NCI-H345 (cell line): Measurements from ENCODE around the gene HSPA12A.
"Not testable (repeated sequence)": the region's sequence is repeated elsewhere in the genome, so short reads cannot be mapped to it uniquely, and the experiment has no call there.

Source experiments
- DNase-seq: peaks from one replicate; lab custom pipeline; 2025; lab: John Stamatoyannopoulos, UW

HSPA12A gene

GRCh38 chr10:116715341-116715740, 27.0 kb downstream of the HSPA12A start:
- no peak for DNase-seq

- DNase-seq, result no peak
Measured at GRCh38 chr10:116713846-116714245, 28.5 kb downstream of the HSPA12A start.

- DNase-seq, result no peak
Measured at GRCh38 chr10:116712989-116713543, 29.3 kb downstream of the HSPA12A start.

GRCh38 chr10:116712519-116712918, 29.8 kb downstream of the HSPA12A start:
- DNase-seq, result no peak

GRCh38 chr10:116711803-116712202, 30.6 kb downstream of the HSPA12A start:
- not testable (repeated sequence) for DNase-seq

GRCh38 chr10:116710076-116710475, 32.3 kb downstream of the HSPA12A start:
- DNase-seq, result no peak

- no peak for DNase-seq
Measured at GRCh38 chr10:116708877-116709276, 33.5 kb downstream of the HSPA12A start.

GRCh38 chr10:116708391-116708821, 34.0 kb downstream of the HSPA12A start:
- DNase-seq, result no peak

- DNase-seq, result no peak
Measured at GRCh38 chr10:116707981-116708380, 34.4 kb downstream of the HSPA12A start.

- no peak for DNase-seq
Measured at GRCh38 chr10:116706281-116706680, 36.1 kb downstream of the HSPA12A start.

- DNase-seq, result no peak
Measured at GRCh38 chr10:116705498-116705897, 36.9 kb downstream of the HSPA12A start.

- peak; percentile 42 for DNase-seq
Measured at GRCh38 chr10:116704926-116705325, 37.4 kb downstream of the HSPA12A start.

- no peak for DNase-seq
Measured at GRCh38 chr10:116702165-116702564, 40.2 kb downstream of the HSPA12A start.

- DNase-seq, result no peak
Measured at GRCh38 chr10:116699471-116700150, 42.8 kb downstream of the HSPA12A start.

- no peak for DNase-seq
Measured at GRCh38 chr10:116699049-116699448, 43.3 kb downstream of the HSPA12A start.

GRCh38 chr10:116698364-116698763, 44.0 kb downstream of the HSPA12A start:
- no peak for DNase-seq

GRCh38 chr10:116697816-116698215, 44.5 kb downstream of the HSPA12A start:
- no peak for DNase-seq

- no peak for DNase-seq
Measured at GRCh38 chr10:116696919-116697318, 45.4 kb downstream of the HSPA12A start.

- no peak for DNase-seq
Measured at GRCh38 chr10:116694927-116695268, 47.5 kb downstream of the HSPA12A start.

GRCh38 chr10:116694243-116694926, 48.0 kb downstream of the HSPA12A start:
- no peak for DNase-seq

- no peak for DNase-seq
Measured at GRCh38 chr10:116692225-116692624, 50.1 kb downstream of the HSPA12A start.

- no peak for DNase-seq
Measured at GRCh38 chr10:116691635-116692034, 50.7 kb downstream of the HSPA12A start.
